GM06990 (cell line): ENCODE data around the gene ADCYAP1.

Source experiments
- DNase-seq: peaks from one replicate; pipeline ENCODE4 v3.0.0-alpha.2; 2011; ENCODE audit not compliant: insufficient read length; ENCODE audit errors: extremely low read depth
- H3K27me3 ChIP-seq: replicated peaks from 2 replicates; pipeline ENCODE4 v1.6.0; 2011; ENCODE audit warnings: low read length; ENCODE audit not compliant: control insufficient read depth, insufficient read depth
- H3K36me3 ChIP-seq: 2 replicates; pipeline ENCODE4 v1.5.1; 2011; ENCODE audit warnings: low read length; ENCODE audit not compliant: control insufficient read depth, insufficient read depth
- H3K4me3 ChIP-seq: replicated peaks from 2 replicates; pipeline ENCODE4 v1.5.1; 2011; ENCODE audit warnings: low read depth, mild to moderate bottlenecking, control low read depth, low read length
- TF ChIP-seq, protein P1 (sequence below): IDR thresholded peaks from 2 replicates; pipeline ENCODE4 v1.5.1; 2011; ENCODE audit warnings: low read length, control low read depth, mild to moderate bottlenecking, inconsistent platforms; ENCODE audit not compliant: insufficient read depth, poor library complexity, severe bottlenecking

The ADCYAP1 gene

GRCh38 chr18:944440-944839, 39.8 kb downstream of the ADCYAP1 start:
- Histone ChIP-seq H3K27me3 (no peaks in the 10 kb centered on the region), H3K4me3 (no peak overlapping the region), H3K36me3 (no peaks in the 10 kb centered on the region)
- TF ChIP-seq, protein P1, sequence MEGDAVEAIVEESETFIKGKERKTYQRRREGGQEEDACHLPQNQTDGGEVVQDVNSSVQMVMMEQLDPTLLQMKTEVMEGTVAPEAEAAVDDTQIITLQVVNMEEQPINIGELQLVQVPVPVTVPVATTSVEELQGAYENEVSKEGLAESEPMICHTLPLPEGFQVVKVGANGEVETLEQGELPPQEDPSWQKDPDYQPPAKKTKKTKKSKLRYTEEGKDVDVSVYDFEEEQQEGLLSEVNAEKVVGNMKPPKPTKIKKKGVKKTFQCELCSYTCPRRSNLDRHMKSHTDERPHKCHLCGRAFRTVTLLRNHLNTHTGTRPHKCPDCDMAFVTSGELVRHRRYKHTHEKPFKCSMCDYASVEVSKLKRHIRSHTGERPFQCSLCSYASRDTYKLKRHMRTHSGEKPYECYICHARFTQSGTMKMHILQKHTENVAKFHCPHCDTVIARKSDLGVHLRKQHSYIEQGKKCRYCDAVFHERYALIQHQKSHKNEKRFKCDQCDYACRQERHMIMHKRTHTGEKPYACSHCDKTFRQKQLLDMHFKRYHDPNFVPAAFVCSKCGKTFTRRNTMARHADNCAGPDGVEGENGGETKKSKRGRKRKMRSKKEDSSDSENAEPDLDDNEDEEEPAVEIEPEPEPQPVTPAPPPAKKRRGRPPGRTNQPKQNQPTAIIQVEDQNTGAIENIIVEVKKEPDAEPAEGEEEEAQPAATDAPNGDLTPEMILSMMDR: no peak
- no peak for DNase-seq

- TF ChIP-seq, protein P1: no peak
- DNase-seq: no peak
- Histone ChIP-seq H3K4me3 (no peak overlapping the region), H3K36me3 (no peaks in the 10 kb centered on the region), H3K27me3 (no peaks in the 10 kb centered on the region)
Observed at GRCh38 chr18:949724-950631, 45.3 kb downstream of the ADCYAP1 start.

- no peak overlapping the region for H3K4me3 ChIP-seq
- TF ChIP-seq, protein P1: no peak
- no peaks in the 10 kb centered on the region for H3K36me3 ChIP-seq
- DNase-seq: no peak
- no peaks in the 10 kb centered on the region for H3K27me3 ChIP-seq
Observed at GRCh38 chr18:950882-951495, 46.3 kb downstream of the ADCYAP1 start.

GRCh38 chr18:955384-956066, 50.9 kb downstream of the ADCYAP1 start:
- no peaks in the 10 kb centered on the region for H3K27me3 ChIP-seq
- TF ChIP-seq, protein P1: no peak
- DNase-seq: no peak
- H3K36me3 ChIP-seq: no peaks in the 10 kb centered on the region
- no peak overlapping the region for H3K4me3 ChIP-seq

GRCh38 chr18:957829-958228, 53.2 kb downstream of the ADCYAP1 start:
- TF ChIP-seq, protein P1: no peak
- no peak for DNase-seq
- no peaks in the 10 kb centered on the region for H3K27me3 ChIP-seq
- no peaks in the 10 kb centered on the region for H3K36me3 ChIP-seq
- H3K4me3 ChIP-seq: no peak overlapping the region
